ENCODE data around the gene FOXO6.
A peak's percentile ranks its signal among the peaks of the same experiment; 100 is the strongest.

FOXO6 gene

DNA sequence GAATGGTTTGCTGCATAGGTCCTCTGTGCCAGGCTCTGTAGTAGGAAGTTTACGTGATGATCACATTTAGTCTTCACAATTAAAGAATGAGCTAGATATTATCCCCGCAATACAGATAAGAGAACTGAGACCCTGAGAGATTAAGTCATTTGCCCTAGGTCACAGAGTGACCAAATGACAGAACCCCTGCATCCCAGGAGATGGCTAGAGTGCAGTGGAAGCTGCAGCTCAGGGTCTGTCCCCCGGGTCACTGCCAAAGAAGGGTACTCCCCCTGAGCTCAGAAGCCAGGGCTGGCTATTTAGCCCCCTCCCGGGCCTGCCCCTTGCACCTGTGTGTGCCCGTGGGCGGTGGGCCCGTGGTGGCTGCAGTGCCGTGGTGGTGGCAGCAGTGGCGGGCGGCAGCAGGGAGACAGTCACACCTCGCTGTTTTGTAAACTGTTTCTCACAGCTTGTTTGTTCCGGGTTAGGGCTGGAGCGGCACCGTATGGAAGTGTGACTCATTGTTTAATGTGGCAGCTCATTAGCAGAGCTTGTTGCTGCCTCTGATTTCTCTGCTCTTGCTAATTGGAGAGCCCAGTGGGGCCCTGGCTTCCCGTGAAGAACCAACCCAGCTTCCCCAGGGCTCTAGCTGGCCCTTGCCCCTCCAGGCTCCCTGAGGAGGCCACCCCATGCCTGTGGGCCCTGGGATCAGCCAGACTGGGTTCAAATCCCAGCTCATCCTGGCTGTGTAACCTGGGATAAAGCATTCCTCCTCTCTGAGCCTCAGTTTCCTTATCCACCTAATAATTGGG lies 19.3 kb upstream of the FOXO6 start:
- Mint-ChIP-seq H3K4me3 (no peak overlapping the region), H3K27ac (no peak overlapping the region), H3K4me1 (ENCODE audit: low read depth) (peaks cover 13% of the 10 kb centered on the region), H3K27me3 (peaks cover 31% of the 10 kb centered on the region), H3K9me3 (peaks cover 8% of the 10 kb centered on the region), H3K36me3 (ENCODE audit: low read depth) (no peaks in the 10 kb centered on the region)

DNA sequence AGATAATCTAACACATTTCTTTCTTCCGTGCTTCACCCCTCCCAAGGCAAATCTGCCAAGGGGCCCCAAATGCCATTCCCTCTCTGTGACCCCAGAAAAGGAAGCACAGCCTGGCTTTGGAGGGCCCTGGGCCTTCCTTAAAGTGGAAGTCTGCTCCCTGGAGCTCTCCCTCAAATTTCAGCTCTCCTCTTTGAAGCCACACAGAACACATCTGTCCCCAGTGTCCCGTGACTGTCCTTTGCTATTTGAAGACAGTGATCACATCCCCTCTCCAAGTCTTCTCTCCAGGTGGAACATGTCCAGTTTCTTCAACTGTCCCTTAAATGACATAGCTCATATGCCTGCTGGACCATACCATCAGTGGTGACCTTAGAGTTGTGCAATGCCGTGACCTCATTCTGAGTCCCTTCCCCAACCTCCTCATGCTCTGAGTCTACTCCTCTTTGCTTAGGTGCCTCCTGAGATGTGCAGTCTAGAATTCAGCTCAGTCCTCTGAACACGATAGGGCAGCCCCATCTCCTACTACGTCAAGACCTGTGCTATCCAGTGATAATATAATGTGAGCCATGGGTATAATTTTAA lies 18.4 kb upstream of the FOXO6 start:
- Mint-ChIP-seq H3K27ac (no peak overlapping the region), H3K9me3 (peaks cover 8% of the 10 kb centered on the region)

DNA sequence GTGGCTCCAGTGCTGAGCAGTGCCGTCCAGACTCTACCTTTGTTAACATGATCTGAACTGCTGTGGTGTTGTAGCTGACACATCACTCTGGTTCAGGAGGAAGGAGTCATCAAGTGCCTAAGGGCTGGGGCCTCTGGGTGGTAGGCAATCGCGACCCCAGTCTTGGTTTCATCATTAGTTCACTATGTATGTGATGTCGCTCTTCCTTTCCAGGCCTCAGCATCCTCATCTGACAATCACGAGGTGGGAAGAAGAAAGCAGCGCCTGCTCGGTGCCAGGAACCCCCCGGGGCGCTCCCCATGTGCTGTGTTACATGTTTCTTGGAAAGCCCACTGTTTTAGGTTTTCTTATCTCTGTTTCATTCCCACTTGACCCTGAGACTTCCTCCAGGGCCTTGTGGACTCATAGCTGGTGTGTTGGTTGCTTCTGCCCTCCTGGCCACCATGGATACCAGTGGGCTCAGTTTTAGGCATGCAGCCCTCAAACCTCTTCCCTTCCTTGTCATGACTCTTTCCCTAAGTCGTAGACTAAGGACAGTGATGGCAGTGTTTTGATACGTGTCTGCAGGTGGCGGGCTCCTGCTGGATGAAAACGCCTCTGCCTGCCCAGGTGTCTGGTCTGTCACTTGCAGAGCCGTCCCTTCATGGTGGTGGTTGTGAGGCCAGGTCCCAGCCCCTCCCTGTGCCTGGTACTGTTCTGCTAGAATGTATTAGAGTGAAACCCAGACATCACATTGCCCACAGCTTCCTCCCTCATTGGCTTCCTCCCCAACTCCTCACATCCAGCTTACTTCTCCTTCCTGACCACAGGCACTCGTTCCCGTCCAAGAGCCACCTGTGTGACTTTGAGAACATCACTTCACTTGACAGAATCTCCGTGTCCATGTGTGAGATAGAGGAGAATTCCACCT lies 17.2 kb upstream of the FOXO6 start:
- Mint-ChIP-seq H3K36me3 (ENCODE audit: low read depth) (no peaks in the 10 kb centered on the region), H3K9me3 (no peaks in the 10 kb centered on the region), H3K27me3 (peaks cover 25% of the 10 kb centered on the region), H3K4me1 (ENCODE audit: low read depth) (peaks cover 13% of the 10 kb centered on the region), H3K27ac (peak overlapping the region; percentile 2), H3K4me3 (no peak overlapping the region)

More for the DNA sequence above, 18.4 kb upstream of the FOXO6 start:
- Mint-ChIP-seq H3K4me1 (ENCODE audit: low read depth) (peaks cover 13% of the 10 kb centered on the region), H3K36me3 (ENCODE audit: low read depth) (no peaks in the 10 kb centered on the region), H3K27me3 (peaks cover 29% of the 10 kb centered on the region), H3K4me3 (no peak overlapping the region)

DNA sequence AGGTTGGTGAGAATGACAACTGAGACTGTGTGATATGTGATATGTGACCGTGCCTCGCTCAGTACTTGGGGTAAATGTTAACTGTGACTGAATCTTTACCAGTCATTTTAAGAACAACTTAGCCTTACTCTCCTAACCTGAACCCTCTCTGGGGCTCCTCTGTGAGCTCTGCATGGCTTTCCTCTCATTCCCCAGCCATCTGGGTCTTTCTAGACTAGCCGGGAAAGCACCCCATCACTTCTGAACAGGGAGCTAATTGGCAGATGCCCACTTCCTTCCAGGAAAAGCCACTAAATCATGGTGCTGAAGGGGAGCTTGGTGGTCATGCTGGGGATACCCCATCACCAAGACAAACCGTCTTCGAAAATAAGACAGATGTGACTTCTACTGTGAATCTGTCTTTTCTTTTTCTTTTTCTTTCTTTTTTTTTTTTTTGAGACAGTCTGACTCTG lies 16.5 kb upstream of the FOXO6 start:
- Mint-ChIP-seq H3K27me3 (peaks cover 25% of the 10 kb centered on the region), H3K9me3 (no peaks in the 10 kb centered on the region), H3K27ac (peak overlapping the region; percentile 46), H3K4me1 (ENCODE audit: low read depth) (peaks cover 13% of the 10 kb centered on the region), H3K36me3 (ENCODE audit: low read depth) (no peaks in the 10 kb centered on the region), H3K4me3 (no peak overlapping the region)

DNA sequence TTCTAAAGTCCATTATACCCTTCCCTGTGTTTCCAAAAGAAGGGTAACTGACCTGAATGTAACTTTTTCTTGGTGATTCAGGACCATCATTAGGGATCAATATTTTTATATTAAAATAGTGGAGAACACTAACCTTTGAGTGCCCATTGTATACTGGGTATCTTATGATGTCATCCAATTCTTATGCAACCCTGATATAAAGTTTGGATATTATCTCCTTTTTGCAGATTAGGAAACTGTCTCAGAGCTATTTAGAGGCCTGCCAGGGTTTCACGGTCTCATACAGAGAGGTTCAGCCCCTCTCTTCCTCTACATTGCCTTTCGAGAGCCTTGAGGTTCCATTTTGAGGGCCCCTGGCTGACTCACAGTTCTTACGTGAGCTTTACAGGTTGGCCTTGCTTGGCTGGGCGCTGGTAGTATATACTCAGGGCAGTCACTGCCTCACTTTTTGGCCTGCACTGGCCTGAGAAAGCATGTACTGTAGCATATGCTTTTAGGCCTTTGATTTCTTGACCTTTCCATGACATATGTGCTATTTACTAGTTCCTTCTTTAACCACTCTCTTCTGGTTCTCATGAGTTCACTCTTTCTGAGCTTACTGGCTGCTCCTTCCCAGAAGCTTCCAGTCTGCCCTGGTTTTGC lies 15.7 kb upstream of the FOXO6 start:
- peaks cover 20% of the 10 kb centered on the region for H3K27me3 Mint-ChIP-seq
- no peak overlapping the region for H3K4me3 Mint-ChIP-seq
- no peaks in the 10 kb centered on the region for H3K36me3 Mint-ChIP-seq (ENCODE audit: low read depth)
- H3K4me1 Mint-ChIP-seq (ENCODE audit: low read depth), result peaks cover 13% of the 10 kb centered on the region
- H3K27ac Mint-ChIP-seq, result no peak overlapping the region
- no peaks in the 10 kb centered on the region for H3K9me3 Mint-ChIP-seq

DNA sequence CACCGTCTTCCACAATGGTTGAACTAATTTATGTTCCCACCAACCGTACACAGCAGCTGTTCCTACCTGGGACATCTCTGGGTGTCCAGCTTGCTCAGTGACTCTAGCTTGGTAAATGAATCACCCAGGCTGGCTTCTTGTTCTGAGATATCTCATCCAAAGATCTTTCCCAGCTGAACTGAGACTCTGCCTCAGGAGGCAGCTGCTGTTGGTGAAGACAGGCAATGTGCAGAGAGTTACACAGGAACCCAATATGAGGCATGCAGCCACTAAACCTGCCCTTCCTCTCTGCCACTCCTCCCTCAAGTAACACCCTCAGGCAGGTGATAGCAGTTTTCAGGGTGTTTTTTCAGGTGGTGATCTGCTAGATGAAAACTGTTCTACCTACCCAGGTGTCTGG lies 14.0 kb upstream of the FOXO6 start:
- no peaks in the 10 kb centered on the region for H3K36me3 Mint-ChIP-seq (ENCODE audit: low read depth)
- no peaks in the 10 kb centered on the region for H3K9me3 Mint-ChIP-seq
- H3K4me1 Mint-ChIP-seq (ENCODE audit: low read depth), result peaks cover 13% of the 10 kb centered on the region
- no peak overlapping the region for H3K27ac Mint-ChIP-seq
- H3K4me3 Mint-ChIP-seq, result no peak overlapping the region
- H3K27me3 Mint-ChIP-seq, result peaks cover 13% of the 10 kb centered on the region

DNA sequence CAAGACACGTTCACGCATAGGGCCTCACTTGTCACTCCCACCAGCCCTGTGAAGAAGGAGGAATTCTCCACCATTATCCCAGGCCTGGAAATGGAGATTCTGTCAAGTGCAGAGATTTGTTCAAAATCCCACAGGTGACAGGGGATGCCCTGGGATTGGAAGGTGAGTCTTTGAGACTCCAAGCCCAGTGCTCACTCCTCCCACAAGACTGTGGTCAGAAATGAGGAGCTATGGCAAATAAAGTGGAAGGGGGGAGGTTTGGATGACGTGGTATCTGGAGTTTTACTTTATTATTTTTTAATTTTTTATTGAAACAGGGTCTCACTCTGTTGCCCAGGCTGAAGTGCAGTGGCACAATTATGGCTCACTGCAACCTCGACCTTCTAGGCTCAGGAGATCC lies 12.8 kb upstream of the FOXO6 start:
- H3K4me1 Mint-ChIP-seq (ENCODE audit: low read depth), result peaks cover 13% of the 10 kb centered on the region
- no peak overlapping the region for H3K4me3 Mint-ChIP-seq
- H3K9me3 Mint-ChIP-seq, result no peaks in the 10 kb centered on the region
- H3K36me3 Mint-ChIP-seq (ENCODE audit: low read depth), result no peaks in the 10 kb centered on the region
- peaks cover 6% of the 10 kb centered on the region for H3K27me3 Mint-ChIP-seq
- H3K27ac Mint-ChIP-seq, result no peak overlapping the region

DNA sequence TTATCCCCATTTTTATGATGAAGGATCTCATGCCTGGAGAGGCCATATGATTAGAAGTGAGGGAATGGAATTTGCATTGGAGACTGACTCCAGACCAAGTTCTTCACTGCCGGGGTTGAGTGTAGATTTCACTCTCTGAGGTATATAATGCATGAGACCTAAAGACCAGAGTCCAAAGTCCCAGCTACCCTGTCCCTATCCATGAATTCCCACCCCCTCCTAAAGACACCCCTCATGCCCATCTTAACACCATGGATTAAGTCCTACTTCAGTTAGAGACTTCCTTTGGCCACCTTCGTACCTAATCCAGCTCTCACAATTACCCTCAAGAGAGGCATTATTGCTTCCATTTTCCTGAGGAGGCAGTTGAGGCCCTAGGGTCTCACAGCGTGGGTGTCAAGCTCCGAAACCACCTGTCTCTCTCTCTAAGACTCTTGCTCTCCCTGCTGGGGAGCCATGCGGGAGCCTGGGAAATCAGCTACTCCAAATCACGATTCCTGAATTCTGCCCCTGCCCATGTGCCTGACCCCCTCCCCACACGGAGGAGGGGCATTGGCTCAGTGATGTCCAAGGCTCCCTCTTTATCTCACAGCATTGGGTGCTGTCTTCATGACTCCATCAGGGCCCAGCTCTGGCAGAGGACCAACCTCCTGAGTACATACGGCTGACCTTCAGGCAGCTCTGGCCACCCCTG lies 11.7 kb upstream of the FOXO6 start:
- Mint-ChIP-seq H3K9me3 (no peaks in the 10 kb centered on the region), H3K27me3 (peaks cover 6% of the 10 kb centered on the region), H3K4me1 (ENCODE audit: low read depth) (peaks cover 7% of the 10 kb centered on the region), H3K27ac (no peak overlapping the region), H3K4me3 (no peak overlapping the region), H3K36me3 (ENCODE audit: low read depth) (no peaks in the 10 kb centered on the region)

DNA sequence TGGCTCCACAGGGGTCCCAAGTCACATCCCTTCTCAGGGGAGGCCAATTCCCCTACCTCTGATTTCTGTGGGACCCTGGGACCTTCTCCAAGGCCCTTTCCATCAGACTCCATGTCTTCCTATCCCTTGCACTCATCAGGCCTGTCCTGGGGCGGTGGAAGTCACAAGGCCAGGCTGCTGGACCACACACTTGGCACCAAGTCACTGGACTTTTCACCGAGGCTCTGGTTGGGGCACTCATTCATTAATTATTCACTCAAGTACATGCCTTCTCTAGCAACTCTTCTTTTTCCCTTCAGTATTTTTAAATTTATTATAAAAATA lies 11.2 kb upstream of the FOXO6 start:
- peaks cover 6% of the 10 kb centered on the region for H3K27me3 Mint-ChIP-seq
- no peaks in the 10 kb centered on the region for H3K36me3 Mint-ChIP-seq (ENCODE audit: low read depth)
- no peaks in the 10 kb centered on the region for H3K9me3 Mint-ChIP-seq
- no peak overlapping the region for H3K27ac Mint-ChIP-seq
- no peak overlapping the region for H3K4me3 Mint-ChIP-seq
- H3K4me1 Mint-ChIP-seq (ENCODE audit: low read depth), result peaks cover 4% of the 10 kb centered on the region

DNA sequence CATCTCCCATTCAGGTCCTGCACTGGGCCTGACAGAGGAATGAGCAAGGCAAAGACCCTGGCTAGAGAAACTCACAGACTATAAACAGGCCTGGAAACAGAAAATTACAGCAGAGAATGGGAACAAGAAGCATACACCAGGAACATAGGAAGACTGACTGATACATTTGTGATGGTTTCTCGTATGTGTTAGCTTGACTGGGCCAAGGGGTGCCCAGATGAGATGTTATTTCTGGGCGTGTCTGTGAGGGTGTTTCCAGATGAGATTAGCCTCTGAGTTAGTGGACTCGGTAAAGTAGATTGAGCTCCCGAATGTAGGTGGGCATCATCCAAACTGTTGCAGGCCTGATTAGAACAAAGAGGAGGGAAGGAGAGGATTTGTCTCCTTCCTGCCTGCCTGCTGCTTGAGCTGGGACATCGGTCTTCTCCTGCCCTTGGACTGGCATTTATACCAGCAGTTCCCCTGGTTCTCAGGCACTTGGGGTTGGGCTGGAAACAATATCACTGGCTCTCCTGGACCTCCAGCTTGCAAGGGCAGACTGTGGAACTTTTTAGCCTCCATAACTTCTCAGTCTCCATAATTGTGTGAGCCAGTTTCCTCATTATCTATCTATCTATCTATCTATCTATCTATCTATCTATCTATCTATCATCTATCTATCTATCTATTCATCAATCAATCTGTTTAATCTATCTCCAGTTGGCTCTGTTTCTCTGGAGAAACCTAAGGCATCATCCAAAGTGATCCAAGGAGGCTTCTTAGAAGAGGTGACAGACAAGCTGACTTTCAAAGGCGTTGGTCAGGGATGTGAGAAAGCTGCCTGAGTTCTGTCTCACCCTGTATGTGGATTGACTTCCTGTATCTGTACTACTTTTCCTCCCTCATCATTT lies 9.7 kb upstream of the FOXO6 start:
- Mint-ChIP-seq H3K27me3 (no peaks in the 10 kb centered on the region), H3K4me1 (ENCODE audit: low read depth) (peaks cover 4% of the 10 kb centered on the region), H3K36me3 (ENCODE audit: low read depth) (no peaks in the 10 kb centered on the region), H3K9me3 (no peaks in the 10 kb centered on the region), H3K4me3 (no peak overlapping the region), H3K27ac (no peak overlapping the region)

DNA sequence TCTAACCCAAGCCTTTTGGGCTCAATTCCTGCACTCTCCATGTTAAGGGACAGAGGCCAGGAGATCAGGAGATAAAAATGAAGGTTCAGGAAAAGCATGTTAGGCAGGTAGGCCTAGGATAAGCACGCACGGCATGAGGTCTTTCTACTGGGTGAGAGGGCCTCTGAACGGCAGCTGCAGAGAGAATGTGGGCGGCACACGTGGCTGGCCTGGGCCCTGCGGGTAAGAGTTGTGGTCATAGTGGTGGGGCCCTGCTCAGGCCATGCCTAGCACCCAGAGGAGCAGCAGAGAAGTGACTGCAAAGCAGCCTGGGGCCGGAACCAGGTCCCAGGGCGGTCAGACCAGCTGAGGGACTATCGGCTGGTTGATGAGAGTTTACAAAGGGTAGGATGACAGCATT lies 7.5 kb upstream of the FOXO6 start:
- Mint-ChIP-seq H3K9me3 (no peaks in the 10 kb centered on the region), H3K27ac (no peak overlapping the region), H3K27me3 (peaks cover 5% of the 10 kb centered on the region), H3K4me1 (ENCODE audit: low read depth) (peaks cover 4% of the 10 kb centered on the region), H3K36me3 (ENCODE audit: low read depth) (no peaks in the 10 kb centered on the region), H3K4me3 (no peak overlapping the region)

DNA sequence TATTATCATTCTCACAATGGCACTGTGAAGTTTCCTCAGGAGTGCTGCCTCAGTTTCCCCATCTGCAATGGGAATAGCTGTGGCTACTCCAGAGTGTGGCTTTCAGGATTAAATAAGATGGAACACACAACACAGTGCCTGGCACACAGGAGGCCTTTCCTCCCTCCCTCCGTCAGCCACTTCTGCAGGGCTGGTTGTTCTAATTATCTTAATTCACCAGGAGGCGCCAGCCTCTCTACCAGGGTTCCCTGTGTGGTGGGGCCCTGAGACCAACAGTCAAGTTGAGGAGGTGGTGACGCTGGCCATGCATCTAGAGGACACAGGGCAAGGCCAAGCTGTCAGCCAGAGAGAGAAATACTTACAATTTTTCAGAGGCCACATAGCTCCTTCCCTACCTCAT lies 6.3 kb upstream of the FOXO6 start:
- Mint-ChIP-seq H3K27ac (no peak overlapping the region), H3K4me1 (ENCODE audit: low read depth) (peaks cover 4% of the 10 kb centered on the region), H3K4me3 (no peak overlapping the region), H3K36me3 (ENCODE audit: low read depth) (no peaks in the 10 kb centered on the region), H3K27me3 (peaks cover 10% of the 10 kb centered on the region), H3K9me3 (no peaks in the 10 kb centered on the region)

DNA sequence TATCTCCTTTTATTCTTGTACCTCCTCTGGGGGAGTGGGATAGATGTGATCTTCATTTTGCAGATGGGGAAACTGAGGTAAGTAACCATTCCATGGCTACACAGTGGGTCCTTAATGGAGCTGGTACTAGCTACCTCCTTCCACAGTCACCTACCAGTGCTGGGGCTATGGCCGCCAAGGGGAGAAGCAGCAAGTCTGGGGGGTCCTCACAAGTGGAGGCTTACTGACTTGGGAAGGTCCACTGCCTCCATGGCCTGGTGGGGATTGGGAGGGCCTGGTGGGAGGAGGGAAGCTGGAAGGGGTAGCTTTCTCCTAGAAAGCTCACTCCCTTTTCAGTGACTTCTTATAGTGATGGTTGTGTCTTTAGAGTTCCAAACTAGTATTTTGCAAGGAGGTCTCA lies 5.9 kb upstream of the FOXO6 start:
- no peak overlapping the region for H3K27ac Mint-ChIP-seq

More for the DNA sequence above, 5.9 kb upstream of the FOXO6 start:
- Mint-ChIP-seq H3K9me3 (no peaks in the 10 kb centered on the region), H3K4me1 (ENCODE audit: low read depth) (peaks cover 4% of the 10 kb centered on the region), H3K27me3 (peaks cover 10% of the 10 kb centered on the region), H3K4me3 (no peak overlapping the region), H3K36me3 (ENCODE audit: low read depth) (no peaks in the 10 kb centered on the region)

All from stimulated activated naive CD8-positive, alpha-beta T cell treated with anti-CD3 and anti-CD28 coated beads, Interleukin-15, Interleukin-2, amounts not matched to agents 100 ng/mL and 50 ng/mL, for 24 hours (primary cell).